GM21717 (cell line): ENCODE results near the gene RTTN.

Experiments
- ATAC-seq: cut with Tn5 transposase; IDR thresholded peaks from one replicate; pipeline ENCODE4 v1.9.1; 2021; ENCODE audit warnings: mild to moderate bottlenecking, moderate library complexity; ENCODE audit not compliant: unreplicated experiment

RTTN gene

DNA sequence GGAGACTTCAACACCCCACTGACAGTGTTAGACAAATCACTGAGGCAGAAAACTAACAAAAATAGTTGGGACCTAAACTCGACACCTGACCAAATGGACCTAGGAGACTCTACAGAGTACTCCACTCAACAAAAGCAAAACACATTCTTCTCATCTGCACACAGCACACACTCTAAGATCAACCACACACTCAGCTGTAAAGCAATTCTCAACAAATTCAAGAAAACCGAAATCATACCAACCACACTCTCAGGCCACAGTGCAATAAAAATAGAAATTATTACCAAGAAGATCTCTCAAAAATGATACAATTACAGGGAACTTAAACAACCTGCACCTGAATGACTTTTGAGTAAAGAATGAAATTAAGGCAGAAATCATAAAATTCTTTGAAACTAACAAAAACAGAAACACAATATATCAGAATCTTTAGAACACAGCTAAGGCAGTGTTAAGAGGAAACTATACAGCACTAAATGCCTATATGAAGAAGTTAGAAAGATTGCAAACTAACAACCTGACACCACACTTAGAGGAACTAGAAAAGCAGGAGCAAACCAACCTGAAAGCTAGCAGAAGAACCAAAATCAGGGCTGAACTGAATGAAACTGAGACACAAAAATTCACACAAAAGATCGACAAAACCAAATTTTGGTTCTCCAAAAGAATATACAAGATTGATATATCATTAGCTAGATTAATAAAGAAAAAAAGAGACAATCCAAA, 46.3 kb downstream of the RTTN start:
- ATAC-seq: peak; percentile 95

DNA sequence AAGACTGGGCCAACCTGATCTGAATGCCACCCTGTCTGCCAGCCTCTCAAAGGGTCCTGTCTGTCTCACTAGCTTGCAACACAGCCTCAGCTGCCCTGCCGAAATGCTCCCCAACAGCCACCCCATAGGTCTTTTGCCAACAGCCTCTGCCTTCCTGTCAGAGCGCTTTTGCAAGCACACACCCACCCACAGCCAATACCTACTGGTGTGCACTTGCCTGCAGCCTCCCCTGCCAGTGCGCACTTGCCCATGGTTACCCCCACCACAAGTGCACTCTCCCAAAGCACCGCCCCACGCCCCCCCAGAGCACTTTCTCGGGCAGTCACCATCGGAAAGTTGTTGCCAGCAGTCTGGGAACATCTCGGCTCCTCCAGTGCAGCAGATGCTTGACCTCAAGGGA, 48.6 kb downstream of the RTTN start:
- ATAC-seq: no peak

DNA sequence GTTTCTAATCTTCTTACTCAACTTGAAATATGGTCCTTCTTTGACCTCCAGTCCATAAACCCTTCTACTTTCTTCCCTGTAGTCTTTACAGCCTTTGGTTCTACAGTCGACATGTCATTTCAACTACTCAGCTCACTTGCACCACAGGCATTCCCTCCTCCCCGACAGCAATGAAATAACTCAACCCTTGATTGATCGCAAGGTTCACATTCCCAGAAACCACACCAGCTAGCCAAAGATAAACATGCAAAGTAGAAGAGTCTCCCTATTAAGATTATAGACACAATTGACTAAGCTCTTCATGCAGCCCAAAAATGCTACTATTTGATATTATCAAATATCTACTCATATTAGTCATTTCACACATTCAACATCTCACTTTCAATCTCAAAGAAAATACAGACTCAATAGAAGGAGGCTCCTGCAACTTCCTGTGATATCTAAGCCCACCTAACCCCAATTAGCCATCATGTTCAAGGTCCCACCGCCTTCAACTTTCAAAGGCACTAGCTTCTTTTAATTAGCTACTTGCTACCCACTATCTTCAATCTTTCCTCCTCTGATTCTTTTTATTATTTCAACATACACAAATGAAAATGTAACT, 50.8 kb downstream of the RTTN start:
- no peak for ATAC-seq

DNA sequence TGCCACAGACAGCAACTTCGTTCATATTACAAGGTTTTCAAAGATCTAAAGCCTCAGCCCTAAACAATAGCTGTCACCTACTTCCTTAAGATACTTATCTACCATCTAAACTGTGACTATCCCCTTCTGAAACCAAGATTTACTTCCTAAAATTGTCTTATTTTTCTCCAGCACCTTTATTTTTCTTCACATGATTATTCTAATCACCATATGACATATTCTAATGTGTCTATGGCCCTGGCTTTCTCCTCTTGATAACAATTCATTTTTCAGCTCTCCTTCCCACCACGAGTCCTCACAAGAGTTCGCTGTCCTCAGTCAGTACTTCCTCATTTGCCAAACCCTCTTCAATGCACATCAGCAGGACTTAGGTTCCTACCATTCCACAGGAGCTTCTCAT, 53.9 kb downstream of the RTTN start:
- ATAC-seq: no peak

DNA sequence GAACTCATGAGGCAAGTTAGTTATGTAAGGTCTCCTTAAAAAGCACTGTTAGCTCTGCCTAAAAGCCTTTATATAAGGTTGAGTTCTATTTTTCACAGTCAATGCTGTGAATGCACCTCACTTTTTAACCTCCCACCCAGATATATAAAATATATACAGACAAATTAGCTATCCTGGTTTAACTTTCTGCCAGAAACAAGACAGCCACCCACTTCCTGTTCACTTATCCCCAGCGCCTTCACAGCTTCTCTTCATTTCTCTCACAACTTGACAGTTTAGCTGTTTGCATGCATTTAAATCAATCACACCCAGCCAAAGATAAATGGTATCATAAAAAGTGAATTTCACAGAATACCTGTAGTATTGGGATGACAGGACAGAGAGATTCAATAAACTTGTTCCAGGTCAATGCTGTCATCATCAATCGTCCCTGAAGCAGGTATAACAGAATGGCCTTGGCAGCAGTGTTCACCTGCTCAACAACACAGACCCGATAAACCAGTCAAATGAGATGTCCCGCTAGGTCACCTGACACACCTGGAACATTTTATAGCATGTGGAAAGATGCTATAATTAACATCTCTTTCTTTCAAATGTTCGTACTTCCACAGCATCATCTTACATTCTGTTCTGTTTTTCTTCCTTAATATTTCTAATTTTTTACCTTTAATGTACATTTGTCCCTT, 55.7 kb downstream of the RTTN start:
- no peak for ATAC-seq

DNA sequence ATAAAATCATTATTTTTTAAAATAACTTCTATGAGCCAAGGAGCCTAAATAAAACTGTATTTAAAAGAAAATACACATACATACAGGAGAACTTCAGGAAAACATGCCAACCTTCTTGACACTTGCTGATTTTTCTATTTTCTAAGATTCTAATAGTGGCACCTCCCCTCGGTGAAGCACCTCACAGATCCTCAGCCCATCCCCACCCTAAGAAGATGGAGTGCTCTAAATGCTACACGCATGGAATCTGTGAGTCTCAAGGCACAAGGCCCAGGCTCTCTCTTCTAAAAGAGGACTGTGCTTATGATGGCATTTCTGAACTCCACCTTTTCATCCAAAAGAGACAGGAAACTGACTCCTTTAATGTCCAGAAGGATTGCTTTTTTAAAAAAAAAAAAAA, 56.3 kb downstream of the RTTN start:
- ATAC-seq: no peak

DNA sequence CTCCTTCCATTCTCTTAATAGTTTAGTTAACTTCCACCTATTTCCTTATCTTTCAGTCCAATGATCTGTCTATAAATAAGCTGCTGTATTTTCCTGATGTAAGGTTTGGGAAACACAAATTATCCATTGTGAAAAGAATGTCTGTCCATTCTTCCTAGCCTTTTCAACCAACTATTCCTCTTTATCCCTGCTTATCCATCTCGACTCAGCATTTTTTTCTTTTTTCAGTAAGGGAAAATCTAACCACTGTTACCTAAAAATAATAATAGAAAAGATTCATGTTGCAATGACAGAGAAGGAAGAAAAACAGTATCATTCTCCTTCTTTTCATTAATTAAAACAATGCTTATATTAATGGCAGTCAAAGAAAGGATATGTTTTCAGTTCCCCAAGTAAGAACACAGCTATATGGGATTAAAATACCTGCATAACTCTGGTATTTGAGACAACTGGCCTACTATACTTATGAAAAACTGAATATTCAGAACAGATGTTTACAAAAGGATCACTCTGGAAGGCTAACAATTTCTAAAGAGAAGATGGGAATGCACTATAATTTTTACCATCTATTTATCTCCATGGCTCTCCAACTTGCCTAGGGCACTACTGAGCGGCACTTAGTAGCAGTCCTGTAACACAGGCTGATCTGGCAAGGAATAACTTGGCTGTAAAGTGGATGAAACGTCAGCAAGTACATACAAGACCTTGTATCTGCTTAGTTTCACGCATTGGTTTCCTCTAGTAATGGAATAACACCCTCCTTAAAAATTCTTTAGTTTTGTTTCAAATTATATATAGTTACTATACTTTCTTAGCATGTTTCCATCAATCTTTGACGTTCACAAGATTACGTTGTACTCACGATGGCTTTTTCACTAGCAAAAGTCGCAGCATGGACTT, 57.2 kb downstream of the RTTN start:
- no peak for ATAC-seq

DNA sequence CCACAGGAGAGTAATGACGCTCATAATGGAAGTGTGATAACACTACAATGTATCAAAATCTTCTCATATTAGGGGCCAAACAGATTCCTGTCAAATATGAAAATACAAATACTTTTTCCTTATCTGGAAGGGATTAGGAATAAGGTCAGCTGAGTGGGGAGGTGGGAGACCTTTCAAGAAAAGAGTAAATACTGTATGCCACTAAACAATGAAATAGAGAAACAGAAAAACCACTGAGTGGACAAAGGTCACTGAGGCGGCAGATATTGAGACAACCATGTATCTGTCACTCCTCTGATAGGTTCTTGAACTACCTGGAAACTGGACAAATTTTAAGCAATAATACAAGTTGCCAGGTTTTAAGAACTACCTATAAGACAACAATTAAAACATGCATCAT, 59.3 kb downstream of the RTTN start:
- no peak for ATAC-seq

DNA sequence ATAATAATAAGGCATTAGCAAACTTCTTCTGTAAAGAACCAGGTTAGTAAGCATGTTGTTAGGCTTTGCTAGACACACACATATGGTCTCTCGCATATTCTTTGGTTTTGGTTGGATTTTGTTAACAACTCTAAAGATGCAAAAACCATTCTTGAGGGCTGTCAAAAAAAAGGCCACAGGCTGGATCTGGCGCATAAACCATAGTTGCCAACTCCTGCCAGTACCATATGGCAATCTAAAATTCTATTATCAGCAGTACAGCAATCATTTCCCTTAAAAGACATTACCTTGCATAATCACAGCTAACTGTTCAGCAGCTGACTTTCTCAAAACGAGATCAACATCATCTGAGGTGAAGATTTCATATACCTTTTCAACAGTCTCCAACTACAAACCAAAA, 63.5 kb downstream of the RTTN start:
- no peak for ATAC-seq

DNA sequence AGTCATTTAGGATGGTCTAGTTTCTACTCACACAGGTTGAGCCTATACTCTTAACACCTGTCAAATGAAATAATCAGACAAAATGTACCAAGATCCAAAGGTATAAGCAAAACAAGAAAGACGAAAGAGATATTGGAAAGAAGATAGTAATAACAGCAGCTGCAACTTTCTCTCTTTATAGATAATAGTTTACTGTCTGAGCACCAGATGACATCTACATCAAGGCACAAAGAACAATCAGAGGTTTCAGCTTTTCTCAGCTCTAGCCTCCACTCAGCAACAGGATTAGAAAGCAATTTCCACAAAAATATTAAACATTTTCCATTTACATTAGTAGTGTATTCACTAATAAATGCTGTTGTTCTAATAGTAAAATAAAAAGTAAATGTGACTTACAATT, 66.3 kb downstream of the RTTN start:
- no peak for ATAC-seq

DNA sequence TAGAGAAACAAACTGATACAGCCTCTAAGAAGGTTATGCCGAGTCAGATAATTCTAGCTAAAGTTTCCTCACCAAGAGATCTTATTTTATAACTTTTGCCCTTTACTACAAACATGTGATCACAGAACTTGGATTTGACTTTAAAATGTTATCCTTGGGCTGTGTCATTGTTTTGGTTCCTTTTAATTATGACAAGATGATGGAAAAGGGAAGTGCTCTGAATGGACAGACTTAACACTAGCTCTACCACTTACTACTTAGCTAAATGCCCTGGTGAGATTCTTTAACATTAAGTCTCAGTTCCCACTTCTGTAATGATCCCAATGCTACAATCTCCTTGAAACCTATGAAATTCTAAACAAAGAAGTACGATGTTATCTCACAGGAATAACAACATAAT, 69.9 kb downstream of the RTTN start:
- no peak for ATAC-seq

DNA sequence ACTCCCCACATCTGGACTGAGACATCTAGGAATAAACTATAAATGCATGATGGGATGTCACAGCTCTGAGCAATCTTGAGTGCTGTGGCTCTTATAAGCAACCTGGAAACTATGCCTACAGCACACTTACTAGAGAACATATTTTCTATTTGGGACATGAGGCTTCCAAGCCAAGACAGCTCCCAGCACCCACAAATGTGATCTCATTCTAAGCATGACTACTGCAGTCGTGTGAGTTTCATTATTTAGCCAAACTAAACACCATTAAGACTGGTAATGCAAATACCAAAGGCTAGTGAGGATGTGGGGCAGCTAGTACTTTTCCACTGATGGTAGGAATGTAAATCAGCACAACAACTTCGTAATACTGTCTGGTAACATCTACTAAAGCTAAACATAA, 72.5 kb downstream of the RTTN start:
- no peak for ATAC-seq

DNA sequence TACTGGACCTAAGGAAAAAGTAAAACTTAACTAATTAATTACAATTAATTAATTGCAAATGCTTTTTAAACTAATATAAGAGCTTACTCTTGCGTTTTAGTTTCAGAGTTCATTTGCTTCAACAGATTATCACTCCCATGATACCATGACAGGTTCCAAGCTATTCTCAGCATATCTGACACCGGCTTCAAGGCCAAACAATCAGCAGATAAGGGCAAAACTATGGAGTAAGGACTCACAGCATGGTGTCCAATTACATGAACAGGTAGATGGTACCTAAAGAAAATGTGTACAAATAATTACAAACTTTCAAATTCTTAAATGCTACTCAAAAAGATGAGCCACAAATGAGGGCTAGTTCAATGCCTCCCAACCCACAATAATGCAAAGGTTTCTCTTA, 77.2 kb downstream of the RTTN start:
- no peak for ATAC-seq

DNA sequence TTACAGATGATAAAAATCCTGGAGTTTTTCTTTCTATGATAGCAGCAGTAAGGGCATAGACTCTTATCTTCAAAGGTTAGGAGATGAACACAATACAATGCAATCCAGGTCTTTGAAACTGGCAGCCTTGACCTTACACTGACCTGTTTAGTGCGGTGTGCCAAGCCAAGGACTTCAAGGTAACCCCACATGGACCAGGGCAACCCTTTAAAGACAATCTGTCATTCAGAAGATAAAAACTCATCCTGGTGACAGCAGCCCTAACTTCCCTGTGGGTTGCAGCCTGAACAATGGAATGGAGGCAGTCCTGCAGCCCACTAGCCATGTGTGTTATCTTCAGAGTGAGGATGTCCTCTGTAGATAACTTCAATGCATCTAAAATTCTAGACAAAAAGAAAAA, 78.1 kb downstream of the RTTN start:
- ATAC-seq: no peak

DNA sequence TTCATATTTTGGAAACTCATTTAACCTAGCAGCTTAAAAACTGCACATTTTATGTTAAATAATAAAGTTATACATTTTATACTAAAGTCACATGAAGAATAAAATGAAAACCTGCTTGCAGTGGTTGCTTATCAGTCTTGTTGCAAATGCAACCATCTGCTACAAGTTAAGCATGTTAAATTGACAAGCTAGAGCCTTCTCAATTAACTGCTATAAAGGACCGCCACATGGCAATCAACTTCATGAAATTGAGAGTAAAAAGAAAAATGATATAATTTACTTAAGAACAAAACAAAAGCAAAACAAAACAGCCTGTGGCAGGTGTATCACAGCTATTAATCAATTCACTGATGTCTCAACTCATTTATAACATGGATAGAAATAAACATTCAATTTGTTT, 78.7 kb downstream of the RTTN start:
- ATAC-seq: no peak

DNA sequence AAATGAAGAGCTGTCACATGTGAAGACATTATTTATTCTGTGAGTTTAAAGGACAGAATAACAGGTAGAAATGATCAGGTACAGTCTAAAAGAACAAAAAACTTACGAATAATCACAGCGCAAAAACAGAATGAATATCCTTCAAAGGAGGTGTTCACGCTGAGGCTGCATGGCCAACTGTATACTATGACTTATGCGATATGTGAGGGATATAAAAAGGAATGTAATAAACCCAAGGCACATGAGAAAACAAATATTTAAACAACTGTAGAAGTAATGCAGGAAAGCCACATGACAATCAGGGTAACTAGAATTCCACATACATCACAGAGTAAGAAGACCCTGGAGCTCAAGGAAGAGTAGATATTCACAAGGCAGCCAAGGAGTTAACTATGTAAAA, 81.3 kb downstream of the RTTN start:
- no peak for ATAC-seq

DNA sequence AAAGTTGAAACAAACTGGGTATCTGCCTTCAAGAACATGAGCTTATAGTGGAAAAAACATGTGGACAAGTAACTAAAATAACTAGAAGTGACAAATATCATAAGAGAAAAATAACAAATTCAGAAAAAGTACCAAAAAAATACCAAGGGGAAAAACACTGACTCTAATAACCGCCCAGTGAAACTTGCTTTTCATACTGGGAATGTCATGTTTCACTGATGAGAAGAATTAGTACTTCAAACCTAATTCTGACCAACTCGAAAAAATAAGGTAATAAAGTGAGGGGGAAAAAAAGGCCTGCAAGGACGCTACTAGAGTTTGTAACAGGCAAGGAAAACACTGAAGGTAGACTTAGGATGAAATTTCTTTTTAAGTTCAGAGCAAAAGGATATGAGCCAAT, 83.6 kb downstream of the RTTN start:
- ATAC-seq: peak; percentile 60

DNA sequence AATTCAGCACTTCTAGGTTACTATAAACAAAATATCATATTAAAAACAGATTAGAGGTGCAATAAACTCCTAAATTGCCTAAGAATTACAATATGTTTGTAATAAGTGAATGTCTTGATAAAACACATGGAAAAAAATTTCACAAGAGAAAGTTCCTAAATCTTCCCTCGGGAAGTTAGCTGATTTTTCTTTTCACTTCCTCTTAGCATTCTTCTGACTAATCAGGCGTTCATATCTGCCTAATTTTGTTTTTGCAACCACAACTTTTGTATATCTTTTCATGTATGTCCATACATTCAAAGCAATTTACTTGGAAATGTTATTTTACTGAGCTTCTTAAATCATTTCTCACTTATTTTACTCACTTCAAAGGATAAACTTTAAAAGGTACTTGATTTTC, 88.5 kb downstream of the RTTN start:
- ATAC-seq: no peak

DNA sequence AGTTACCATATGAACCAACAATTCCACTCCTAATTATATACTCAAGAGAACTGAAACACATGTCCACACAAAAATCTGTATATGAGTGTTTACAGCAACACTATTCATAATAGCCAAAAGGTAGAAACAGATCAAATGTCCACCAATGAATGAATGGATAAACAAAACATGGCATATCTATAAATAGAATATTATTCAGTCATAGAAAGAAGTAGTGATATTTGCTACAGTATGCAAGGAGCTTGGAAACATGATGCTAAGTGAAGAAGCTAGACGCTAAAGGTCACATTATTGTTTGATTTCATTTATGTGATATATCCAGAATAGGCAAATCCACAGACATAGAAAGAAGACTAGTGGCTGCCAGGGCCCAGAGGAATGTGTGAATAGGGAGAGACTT, 92.0 kb downstream of the RTTN start:
- no peak for ATAC-seq

DNA sequence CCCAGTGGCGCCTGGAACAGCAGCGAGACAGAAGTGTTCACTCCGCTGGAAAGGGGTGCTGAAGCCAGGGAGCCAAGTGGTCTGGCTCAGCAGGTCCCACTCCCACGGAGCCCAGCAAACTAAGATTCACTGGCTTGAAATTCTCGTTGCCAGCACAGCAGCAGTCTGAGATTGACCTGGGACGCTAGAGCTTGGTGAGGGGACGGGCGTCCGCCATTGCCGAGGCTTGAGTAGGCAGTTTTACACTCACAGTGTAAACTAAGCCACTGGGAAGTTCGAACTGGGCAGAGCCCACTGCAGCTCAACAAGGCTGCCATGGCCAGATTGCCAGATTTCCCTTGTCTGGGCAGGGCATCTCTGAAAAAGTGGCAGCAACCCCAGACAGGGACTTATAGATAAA, 94.8 kb downstream of the RTTN start:
- no peak for ATAC-seq

DNA sequence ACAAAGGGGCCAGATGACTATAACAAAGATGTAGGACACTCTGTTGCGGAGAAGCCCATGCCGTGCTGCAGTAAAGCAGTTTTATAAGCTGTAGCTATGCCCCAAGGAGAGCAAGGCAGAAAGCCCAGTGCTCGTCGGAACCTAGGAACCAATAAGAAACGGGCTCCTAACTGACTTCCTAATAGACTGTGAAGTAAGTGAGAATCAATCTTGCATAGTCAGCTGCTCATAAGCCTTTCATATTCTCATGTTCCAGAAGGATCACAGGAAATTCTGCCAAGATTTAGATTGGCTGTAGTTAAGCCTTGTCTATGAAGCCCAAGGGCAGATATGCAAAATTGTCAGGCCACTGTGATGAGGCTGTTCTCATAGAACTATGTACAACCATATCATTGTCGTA, 98.4 kb downstream of the RTTN start:
- no peak for ATAC-seq
